GM21447 (cell line): ENCODE measurements around the gene PKD1L1.
"Not testable (repeated sequence)": the region's sequence is repeated elsewhere in the genome, so short reads cannot be mapped to it uniquely, and the experiment has no call there.

Experiments
- ATAC-seq: cut with Tn5 transposase; IDR thresholded peaks from one replicate; pipeline ENCODE4 v1.9.1; 2021; ENCODE audit not compliant: unreplicated experiment

PKD1L1 gene

GRCh38 chr7:47799524-47799923, 148.7 kb downstream of the PKD1L1 start:
- no peak for ATAC-seq

- ATAC-seq = no peak
Observed at GRCh38 chr7:47796347-47796746, 151.9 kb downstream of the PKD1L1 start.

GRCh38 chr7:47795631-47796030, 152.6 kb downstream of the PKD1L1 start:
- no peak for ATAC-seq

- not testable (repeated sequence) for ATAC-seq
Observed at GRCh38 chr7:47795126-47795525, 153.1 kb downstream of the PKD1L1 start.

DNA sequence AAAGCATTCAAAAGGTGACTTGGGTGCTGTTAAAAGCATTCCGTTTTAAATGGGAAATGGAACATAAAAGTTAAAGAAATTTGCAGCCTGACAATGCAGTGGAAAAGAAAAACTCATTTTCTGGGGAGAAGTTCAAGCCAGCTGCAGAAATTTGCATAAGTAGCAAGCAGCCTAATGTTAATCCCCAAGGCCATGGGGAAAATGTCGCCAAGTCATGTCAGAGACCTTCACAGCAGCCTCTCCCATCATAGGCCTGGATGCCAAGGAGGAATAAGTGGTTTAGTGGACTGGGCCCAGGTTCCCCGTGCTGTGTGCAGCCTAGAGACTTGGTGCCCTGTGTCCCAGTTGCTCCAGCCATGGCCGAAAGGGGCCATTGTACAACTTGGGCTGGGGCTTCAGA, 154.2 kb downstream of the PKD1L1 start:
- no peak for ATAC-seq

DNA sequence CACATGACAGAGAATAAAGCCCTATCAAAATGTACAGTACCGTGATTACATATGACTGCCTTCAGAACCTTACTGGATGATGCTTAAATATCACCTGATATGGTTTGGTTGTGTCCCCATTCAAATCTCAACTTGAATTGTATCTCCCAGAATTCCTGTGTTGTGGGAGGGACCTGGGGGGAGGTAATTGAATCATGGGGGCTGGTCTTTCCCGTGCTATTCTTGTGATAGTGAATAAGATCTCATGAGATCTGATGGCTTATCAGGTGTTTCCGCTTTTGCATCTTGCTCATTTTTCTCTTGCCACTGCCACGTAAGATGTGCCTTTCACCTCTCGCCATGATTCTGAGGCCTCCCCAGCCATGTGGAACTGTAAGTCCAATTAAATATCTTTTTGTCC, 155.1 kb downstream of the PKD1L1 start:
- not testable (repeated sequence) for ATAC-seq

DNA sequence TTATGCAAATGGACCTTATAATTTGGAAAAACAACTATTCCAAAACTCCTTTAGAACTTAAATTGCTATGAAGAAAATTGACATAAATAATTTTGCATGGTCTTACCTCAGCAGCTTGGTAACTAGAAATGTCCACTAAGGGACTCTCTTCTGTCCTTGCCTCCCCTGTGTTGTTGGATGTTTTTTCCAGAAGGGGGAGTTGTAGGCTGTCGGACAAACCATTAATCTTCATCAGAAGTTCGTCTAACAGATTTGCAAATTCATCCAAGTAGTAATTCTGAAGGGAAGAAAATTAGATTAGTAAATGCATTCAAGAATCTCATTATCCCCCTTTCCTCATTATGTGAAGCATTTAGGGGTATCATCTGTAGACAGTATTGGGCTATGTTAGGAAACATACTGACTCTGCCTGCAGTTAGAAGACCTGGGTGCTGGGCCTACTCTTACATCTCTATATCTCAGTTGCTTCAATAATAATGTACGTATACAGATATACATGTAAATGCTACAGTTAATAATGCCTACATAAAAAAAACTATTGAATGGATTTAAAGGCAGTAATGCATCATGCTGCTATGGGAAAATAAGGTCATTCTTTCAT, 155.6 kb downstream of the PKD1L1 start:
- ATAC-seq = no peak

DNA sequence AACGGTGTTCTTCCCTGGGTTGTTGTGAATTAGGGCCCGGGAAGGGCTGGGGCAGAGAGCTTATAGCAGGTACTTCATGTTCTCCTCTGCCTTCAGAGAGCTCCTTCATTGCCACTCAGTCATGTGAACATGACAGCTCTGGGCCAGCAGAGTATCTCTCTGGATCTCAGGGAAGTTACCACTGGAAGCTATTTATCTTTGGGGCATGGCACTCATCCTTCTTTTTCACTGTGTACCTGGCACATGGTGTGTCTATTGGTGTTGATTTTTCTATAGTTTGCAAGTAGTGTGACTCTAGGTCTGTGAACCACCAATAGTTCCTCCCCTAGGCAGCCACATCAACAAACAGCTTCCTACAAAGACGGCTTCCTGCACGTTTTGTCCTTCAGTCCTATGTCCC, 156.6 kb downstream of the PKD1L1 start:
- no peak for ATAC-seq

DNA sequence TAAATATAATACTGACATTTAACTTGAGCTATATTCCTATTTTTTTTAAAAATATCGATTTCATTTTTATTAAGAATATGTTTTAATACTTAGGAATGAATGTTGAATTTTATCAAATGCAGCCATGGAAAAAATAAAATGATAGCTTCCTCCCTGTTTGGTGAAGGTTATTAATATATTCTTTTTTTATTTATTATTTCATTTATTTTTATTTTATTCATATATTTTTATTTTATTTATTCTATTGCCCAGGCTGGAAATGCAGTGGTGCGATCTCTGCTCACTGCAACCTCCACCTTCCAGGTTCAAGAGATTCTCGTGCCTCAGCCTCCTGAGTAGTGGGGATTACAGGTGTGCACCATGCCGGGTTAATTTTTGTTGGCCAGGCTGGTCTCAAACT, 160.2 kb downstream of the PKD1L1 start:
- ATAC-seq = no peak

DNA sequence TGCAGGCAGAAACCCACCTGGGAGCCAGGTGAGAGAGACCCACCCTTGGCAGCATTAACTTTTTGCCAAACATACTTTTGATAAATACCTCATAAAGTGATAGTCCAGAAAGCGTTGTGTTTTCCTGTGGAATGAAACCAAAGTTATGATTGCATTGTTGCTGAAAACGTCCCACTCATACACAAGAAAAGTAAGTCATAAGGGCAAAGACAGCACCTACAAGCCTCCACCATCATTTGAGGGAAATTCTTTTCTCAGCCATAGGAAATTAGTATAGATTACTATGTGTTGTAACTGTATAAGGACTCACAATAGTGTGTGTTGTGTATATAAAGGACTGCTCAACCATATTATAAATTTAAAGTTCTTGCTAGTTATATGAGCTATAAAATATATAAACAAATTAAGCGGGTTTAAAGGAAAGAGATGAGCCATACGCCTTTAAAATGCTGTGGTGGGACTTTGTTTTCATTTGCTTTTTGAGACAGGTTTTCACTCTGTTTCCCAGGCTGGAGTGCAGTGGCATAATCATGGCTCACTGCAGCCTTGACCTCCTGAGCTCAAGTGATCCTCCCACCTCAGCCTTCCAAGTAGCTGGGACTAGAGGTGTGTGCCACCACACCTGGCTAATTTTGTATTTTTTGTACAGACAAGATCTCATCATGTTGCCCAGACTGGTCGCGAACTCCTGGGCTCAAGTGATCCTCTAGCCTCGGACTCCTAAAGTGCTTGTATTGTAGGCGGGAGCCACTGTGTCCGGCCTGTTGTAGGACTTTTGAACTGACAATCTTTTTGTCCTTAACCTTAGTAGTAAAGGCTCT, 160.8 kb downstream of the PKD1L1 start:
- ATAC-seq = no peak

GRCh38 chr7:47786557-47787248, 161.6 kb downstream of the PKD1L1 start:
- no peak for ATAC-seq

- ATAC-seq = no peak
Observed at GRCh38 chr7:47785923-47786556, 162.2 kb downstream of the PKD1L1 start.

DNA sequence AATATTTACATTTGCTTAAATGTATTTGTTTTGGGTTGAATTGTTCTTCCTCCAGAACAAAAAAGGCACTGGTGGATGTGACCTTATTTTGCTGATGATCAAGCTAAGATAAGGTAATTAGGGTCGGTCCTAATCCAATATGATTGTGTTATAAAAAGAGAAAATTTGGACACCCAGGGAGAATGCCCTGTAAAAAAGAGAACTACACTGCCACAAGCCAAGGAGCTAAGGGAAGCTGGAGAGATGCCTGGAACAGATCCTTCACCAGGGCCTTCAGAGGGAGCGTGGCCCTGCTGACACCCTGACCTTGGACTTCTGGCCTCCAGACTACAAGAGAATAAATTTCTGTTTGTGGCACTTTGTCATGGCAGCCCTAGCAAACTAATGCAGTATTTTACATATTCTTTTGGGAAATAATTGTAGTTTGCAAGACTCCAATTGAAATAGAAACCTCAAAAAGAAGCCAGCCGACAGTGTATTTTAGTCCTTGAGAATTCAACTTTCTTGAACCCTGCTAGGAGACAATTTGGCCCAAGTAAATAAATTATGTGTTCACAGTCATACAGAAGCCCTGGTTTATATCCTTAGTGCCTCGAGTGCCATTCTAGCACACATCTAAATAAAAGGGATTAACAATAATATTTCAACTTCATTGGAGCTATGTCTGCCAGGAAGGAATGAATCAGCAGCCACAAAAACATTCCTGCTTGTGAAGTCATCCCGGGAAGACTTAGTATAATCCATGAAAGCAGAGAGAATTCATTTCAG, 164.6 kb downstream of the PKD1L1 start:
- ATAC-seq = no peak

- no peak for ATAC-seq
Observed at GRCh38 chr7:47782792-47783191, 165.5 kb downstream of the PKD1L1 start.

DNA sequence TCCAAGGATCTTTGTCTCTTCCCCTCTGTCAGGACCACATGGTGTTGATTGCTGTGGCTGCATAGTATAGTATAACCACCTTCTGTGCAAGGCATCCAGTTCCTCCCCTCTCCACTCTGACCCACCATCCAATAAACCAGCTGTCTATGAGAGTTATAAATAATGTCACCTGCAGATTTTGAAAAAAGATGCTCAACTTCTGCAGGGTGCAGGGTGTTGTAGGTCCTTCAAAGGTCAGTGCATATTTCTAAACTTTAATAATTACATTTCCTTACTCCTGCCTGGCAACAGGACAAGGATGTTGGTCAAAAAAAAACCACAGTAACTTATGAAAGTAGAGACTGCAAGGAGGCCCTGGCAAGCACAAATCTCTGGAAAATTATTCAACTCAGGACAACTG, 166.2 kb downstream of the PKD1L1 start:
- no peak for ATAC-seq

GRCh38 chr7:47780555-47780954, 167.7 kb downstream of the PKD1L1 start:
- no peak for ATAC-seq

- ATAC-seq = no peak
Observed at GRCh38 chr7:47779341-47779771, 168.9 kb downstream of the PKD1L1 start.

- ATAC-seq = no peak
Observed at GRCh38 chr7:47778153-47778661, 170.1 kb downstream of the PKD1L1 start.

- no peak for ATAC-seq
Observed at GRCh38 chr7:47777531-47778152, 170.6 kb downstream of the PKD1L1 start.

- no peak for ATAC-seq
Observed at GRCh38 chr7:47776335-47776734, 171.9 kb downstream of the PKD1L1 start.
